Measurements from ENCODE around the gene IL18BP. TPM values are rescaled to one million over a fixed set of nuclear protein-coding genes. Genes with fewer than 3 reads are reported as not detected.

Gene IL18BP
- total RNA-seq, 1 donor from 2014 or later: 4.6 TPM

DNA sequence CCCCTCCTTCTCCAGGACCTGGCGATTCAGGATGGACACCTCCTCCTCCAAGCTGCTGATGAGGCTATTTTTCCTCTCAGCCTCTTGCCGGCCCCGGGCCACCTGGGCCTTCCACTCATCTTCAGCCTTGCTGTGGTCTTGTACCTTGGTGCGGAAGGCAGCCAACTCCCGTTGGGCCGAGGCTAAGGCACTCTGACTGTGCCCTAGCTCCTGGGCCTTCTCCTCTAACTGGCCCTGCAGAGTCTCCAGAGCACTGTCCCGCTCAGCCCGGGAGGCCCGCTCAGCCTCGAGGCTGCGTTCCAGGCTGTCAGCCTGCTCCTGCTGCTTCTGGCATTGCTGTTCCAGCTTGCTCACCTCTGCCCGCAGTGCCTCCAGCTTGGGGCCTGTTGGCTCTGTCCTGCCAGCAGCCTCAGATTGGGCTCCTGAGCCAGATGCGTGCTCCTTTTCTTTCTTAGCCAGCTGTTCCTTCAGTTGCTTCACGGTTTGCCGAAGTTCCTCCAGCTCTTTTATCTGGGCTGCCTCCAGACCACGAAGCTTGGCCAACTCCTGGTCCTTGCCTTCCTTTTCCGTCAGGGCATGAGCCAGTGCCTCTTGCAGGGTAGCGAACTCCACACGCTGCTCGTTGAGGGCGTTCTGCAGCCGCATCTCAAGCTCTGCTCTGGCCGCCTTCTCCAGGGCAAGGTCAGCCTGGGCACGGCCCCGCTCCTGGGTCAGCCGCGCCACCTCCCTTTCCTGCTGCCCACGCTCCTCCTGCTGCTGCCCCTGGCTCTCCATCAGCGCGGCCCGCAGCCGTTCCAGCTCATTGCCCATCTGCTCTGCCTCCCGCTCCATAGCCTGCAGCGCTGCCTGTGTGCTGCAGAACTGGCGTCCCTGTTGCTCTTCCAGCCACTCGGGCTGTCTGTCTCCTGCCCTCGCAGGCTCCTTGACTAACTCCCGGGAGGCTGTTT lies 15.3 kb downstream of the IL18BP start:
- no peak for DNase-seq

DNA sequence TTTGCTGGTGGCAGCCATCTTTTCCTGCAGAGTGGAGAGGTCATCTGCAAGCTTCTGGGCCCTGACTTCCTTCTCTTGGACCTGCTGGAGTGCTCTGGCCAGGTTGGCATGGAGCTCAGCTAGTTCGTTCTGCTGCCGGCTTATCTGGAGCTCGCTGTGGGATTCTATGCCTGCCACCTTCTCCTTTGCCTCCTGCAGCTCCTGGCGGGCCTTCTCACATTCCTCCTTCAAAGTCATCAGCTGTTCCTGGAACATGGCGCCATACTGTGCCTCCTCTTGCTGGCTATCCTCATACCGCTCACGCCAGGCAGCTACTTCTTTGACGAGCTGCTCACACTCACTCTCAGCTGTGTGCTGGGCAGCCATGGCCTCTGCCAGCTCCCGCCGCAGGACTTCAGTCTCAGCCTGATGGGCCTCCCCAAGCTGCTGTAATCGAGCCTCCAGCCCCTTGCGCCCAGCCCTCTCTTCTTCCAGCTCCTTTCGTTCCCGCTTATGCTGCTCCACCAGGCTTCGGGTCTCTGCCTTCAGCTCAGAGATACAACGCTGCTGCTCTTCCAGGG lies 16.1 kb downstream of the IL18BP start:
- DNase-seq: no peak

DNA sequence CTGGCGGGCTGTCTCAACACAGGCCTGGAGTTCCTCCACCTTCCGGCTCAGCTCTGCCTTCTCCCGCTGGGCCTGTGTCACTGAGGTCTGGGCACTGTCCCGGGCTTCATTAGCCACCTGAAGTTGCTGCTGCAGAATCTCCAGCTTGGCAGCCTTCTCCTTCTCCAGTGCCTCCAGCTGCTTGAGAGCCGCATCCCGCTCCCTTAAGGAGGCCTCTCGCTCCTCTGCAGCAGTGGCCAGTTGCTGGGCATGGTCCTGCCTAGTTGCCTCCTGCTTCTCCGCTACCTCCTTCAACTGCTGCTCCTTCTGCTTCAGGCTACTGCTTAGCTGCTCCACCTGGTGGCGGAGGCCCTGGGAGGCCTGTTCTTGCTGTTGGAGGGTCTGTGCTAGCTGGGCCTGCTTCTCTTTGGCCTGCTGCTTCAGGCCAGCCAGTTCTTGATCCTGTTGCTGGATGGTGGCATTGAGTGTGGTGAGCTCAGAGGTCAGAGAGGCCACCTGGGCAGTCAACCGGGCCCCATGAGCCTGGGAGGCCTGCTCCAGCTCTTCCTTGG lies 16.9 kb downstream of the IL18BP start:
- peak; percentile 44 for DNase-seq

DNA sequence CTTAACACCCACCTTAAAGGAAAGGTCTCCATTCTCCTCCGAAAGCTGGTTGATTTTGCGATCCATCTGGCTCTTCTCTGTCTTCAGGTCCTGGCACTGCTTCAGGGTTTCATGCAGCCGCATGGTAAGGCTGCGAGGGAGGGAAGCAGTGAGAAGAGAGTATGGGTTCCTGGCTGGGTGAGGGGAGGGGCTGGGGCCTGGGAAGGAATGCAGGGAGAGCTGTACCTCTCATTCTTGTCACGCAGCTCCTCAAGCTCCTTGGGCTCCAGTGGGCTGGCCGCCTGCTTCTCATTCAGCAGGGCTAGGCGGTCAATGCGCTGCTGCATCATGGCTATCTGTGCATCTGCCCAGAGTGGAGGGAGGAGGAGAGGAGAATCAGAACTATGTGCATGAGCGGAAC lies 19.5 kb downstream of the IL18BP start:
- no peak for DNase-seq

DNA sequence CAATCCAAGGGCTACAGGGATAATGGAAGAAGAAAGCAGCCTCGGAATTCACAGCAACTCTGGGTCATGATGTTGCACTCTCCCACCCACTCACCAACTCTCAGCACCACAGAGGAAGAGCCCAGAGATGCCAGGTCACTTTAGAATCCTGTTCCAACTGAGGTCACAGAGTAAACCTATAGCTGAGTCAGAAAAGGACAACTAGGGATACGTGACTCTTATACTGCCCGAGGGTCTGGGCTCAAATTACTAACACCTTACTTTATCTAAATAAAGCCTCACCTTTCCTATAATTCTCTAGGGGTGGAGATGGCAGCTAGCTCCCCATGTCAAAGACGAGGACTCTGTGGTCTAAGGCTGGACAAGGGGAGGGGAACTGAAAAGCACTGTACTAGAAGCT lies 24.6 kb downstream of the IL18BP start:
- no peak for DNase-seq

DNA sequence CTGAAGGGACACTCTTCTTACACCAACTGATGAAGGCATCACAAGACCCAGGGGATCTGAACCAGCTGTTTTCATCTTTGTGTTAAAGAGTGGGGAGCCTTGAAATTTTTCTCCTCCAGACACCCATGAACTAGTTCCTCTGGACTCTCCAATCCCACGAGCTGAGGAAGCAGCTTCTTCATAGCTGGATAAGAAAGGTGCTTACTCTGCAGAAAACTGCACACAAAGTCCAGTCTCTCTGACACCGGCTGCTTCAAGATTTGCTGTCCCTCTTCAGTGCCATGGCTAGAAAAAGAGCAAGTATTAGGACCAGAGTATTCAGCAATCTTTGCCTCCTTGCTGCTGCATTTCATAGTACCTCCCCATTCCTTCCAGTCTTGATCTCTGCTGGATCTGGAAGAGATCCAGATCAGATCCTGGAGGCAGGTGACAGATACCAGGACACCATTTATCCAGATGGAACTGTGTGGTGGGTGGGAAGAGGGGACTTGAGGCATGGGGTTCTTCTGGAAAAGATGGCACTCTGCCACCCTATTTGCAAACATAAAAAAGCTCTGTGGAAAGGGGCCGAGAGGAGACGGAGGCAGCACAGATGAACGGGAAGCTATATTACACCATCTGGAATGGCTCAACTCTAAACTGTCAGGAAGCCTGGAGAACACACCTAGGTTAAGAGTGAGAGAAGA lies 25.5 kb downstream of the IL18BP start:
- no peak for DNase-seq

DNA sequence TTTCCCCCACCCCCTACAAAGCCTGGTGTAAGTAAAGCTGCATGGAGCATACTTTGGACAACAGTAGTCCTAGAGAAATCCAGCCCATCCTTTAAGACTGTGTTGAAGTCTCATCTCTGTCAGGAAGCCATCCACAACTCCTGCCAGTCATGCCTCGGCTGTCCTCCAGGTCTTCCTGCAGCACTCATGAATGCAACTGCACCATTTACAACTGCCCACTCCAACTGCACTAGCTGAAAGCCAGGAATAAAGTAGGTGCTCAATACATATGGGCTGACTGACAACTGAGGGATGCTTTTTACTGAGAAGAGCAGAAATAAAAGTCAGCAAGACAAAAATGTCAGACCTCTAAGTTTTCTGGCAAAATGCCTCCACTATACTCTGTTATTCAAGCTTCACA lies 27.4 kb downstream of the IL18BP start:
- no peak for DNase-seq

DNA sequence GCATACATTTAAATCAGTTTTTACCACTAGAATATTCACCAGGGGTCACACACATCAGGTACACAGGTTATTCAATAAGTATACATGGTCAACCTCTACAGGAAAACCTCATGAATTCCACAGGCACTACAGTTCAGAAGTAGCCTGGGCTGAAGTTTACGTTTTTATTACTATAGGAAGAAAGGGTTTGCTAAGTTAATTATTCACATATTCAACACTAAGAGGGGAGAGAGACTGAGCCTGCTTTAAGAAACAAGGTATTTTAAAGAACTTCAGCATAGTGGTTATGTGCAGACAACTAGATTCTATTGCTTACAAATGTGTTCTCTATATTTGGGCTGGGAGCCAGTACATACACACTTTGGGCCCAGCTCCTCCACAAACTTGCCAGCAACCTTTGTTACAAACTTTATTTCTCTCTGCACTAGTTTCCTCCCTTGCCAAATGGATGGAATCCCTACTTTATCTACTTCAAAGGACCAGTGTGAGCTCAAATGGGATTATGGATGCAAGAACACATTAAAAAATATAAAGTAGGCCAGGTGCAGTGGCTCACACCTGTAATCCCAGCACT lies 31.9 kb downstream of the IL18BP start:
- no peak for DNase-seq

DNA sequence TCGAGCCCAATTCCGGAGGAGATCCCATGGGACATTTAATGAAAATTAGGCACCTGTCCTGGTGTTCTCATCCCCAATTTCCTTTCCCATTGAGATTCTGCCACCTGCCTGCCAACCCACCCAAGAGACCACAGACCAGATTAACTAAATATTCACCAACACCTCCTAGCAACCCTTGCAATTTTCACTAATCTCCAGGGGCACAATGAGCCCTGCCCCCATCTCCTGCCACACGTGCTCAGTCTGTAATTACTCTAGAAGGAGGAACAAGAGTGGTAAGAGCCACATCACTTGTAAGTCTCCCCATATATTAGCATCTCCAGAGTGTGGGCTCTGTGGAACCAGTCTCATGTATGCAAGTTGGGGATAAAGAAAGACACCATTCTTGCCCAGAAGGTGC lies 38.0 kb downstream of the IL18BP start:
- no peak for DNase-seq

DNA sequence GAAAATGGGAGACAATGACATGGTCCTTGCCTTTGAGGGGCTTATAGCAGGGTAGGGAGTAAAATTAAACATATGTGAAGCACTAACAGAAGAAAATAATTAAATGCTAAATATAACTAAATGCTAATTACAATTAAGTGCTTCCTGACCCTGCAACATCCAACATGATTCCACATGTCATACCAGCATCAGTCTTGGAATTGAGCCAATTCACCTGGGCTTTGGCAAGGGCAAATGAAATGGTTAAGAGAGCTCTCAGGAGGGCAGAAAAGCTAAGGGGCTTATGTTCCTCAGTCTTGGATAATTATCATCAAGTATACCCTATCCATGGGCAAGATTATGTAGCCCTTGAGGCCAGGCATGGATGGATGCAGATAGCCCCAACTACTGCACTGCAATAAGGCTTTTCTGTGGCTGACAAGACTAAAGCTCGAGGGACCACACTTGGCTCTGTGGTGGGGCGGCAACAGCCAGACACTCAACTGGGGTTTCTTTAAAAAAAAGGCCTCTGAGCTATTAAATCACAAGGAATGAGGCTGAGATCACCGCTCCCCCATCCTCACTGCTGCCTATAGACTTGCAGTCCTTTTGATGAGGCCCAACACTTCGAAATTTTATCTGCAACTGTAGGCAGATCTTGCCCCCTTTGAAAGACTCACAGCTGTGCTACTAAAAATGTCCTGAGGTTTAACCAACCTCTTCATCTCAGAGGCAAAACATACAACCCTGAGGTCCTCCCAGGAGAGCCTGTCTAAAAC lies 39.0 kb downstream of the IL18BP start:
- no peak for DNase-seq

DNA sequence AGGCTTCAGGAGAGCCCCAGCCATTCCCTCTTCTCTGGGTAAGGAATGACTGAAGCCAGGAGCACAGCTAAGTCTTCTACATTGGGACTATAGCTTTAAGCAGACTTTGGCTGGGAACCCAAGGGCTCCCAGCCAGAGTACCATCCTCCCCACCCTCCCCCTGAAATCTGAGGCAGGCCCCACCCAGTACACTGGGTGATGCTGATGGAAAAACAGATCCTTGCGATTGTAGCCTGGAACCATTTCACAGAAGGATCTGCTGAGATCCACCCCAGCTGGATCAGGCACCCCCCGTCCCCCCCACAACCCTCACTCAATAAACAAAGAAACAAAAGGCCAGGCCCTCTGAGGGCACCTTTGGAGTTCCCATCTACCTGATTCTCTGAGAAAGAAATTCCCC lies 39.8 kb downstream of the IL18BP start:
- DNase-seq: no peak

DNA sequence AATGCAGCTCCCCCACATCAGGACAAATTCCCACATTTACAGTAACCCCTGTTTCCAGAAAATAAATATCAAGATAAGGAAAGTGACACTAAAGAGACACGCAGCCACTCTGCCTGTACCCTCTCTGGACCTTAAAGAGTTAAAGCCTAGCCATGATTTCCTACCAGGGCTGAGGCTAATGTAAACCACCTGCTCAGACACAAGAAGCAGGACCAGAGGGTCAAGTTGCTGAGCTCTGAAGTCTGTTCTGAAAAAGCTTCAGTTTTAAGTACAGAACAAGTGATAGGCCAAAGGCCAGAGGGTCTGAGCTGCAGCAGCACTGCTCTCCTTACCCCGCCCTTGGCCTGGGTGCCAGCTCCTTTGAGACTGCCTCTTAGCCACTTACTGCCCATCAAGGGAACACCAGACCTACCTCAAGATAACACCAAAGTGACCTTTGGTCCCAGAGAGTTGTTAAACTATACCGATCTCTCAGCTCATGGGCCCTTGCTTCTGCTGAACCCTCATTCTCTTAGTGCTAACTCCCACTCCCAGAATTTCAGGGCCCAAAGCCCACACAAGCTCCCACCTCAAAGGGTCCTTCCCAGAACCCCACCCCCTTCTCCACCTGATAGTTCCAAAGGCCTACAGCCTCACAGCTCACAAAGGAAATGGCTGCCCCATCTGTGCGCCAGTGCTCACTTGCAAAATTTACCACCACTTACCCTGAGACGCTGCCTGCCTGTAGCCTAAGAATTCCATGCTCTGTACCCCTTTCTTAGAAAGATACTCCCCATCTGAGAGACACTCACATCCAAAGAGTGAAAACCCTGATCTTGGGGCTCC lies 40.5 kb downstream of the IL18BP start:
- DNase-seq: peak; percentile 20

DNA sequence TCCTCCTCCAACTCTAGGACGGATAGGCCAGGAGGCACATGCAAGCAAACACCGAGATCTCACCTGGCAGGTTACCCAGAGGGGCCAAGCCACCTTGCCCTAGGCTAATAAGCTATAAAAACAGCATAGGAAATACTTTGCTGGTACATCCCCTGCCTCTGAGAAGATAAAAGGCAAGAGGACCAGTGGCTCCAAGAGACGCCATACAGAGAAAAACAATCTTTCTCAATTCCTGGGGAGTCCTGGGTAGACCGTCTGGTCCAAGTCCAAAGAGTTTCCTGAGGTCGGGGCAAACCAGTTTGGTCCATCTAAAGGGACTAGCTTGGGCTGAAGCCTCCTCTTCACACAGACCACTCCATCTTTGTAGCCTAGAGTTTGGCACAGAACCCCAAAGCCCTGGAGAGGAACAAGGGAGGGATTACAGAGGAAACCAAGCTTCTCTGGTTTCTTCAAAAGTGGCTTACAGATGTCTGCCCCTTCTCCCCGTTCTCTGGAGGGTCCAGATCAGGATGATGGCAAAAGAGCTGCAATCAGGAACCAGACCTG lies 41.2 kb downstream of the IL18BP start:
- DNase-seq: no peak

DNA sequence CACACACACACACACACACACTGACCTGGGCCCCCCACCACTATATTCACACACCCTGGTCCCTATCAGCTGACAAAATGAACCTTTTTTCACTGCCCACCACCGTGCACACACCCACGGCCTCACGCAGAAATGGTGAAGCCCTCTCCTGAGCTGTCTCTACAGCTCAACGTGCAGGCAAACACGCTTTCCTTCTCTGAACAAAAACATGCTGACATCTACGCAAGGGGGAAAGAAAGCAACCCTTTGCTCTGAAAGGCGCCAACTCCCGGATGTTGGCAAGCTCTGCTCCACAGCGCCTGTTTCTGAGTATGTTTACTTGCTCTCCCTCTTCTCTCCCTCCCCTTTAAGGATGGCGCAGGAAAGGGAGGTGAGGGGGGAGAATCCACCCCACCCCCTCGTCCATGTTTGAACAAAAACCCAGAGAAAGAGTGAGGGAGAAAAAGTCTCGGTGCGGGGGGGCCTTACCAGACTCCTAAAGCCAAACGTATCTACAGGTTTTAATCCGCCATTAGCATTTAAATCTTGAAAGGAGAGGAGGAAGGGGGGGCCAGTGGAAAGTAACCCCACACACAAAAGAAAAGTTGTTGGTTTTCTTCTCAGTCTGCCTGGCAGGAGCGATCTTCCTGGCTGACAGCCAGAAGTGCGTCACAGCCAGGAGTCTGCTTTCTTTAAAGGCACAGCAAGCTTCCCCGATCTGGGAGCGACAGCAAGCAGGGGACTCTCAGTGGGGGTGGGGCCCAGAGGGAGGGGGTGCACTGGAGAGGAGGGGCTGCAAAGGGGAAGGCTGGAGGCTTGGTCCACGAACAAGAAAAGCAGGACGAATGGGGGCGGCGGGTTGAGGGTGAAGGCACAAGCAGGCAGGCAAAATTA lies 42.0 kb downstream of the IL18BP start:
- peak; percentile 96 for DNase-seq

DNA sequence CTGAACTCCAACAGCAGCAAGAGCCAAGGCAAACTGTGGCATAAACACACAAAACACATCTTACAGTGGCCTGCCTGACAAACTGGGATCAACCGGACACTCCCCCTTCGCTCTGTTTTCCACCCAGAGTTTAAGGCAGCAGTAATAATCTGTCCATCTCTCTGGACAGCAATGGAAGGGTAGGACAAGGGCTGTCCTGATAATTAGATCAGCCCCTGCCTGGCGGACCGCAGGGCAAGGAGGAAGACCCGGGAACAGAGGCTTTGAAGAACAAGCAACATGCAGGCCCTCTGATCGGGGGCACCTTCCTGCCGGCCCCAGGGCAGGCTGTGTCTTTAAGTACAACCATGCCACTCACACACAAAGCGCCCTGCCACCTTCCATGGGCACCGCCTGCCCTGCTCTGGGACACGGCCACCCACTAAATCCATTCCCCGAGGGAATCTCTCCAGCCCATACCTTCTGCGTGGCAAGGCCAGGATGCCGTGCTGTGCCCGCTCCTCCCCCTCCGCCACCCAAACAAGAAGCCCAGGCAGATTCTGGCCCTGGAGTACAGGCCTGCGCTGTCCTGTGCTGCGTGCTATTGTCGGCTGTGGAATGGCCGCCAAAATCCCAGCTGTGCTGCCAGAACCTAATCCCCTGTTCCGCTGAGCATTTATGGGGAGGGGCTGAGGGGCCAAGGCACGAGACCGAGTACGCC lies 42.8 kb downstream of the IL18BP start:
- DNase-seq: peak; percentile 75

DNA sequence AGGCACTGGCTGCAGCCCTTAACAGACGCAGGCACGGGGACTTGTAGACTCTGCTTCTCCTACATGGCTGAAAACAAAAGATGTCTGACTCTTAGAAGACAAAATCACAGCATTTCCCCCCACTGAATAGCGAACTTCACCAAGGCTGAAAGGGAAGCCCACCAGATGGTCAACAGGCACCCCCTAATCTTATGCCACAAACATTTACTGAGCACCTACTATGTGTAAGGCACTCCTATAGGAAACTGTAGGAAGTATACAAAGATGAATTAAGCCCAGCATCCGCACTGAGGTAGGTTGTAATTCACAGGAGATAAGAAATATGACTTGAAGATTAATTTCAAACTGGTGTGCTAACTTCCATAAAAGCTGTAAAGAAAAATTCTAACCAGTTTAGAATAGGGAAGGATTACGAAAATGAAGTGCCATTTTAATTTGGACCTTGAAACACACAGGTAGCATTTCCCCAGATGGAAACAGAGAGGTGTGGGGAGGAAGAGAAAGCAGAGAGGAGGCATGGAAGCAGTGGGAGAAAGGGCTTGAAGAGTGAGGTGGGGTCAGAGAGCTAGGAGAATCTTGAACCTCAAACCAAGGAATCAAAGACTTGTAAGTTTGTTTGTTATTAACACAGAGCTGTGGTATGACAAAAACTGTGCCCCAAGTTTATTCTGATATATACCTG lies 43.5 kb downstream of the IL18BP start:
- DNase-seq: no peak

DNA sequence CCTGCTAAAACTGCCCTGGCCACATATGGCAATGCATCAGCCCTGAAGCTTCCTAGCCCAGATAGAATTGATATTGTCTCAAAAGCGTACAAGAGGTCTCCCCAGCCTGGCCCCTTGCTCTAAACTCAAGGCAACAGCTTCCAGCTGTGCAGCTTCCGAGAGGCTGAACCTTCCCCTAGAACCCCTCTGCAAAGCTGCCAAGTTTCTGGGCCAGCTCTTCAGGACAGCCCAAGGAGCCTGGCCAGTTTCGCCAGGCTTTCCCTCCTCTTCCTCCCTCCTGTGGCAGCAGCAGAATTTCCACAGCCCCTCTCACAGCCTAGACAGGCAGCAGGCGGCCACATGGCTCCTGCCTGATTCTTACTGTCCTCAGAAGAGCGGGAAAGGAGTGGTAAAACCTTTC lies 47.1 kb downstream of the IL18BP start:
- no peak for DNase-seq

DNA sequence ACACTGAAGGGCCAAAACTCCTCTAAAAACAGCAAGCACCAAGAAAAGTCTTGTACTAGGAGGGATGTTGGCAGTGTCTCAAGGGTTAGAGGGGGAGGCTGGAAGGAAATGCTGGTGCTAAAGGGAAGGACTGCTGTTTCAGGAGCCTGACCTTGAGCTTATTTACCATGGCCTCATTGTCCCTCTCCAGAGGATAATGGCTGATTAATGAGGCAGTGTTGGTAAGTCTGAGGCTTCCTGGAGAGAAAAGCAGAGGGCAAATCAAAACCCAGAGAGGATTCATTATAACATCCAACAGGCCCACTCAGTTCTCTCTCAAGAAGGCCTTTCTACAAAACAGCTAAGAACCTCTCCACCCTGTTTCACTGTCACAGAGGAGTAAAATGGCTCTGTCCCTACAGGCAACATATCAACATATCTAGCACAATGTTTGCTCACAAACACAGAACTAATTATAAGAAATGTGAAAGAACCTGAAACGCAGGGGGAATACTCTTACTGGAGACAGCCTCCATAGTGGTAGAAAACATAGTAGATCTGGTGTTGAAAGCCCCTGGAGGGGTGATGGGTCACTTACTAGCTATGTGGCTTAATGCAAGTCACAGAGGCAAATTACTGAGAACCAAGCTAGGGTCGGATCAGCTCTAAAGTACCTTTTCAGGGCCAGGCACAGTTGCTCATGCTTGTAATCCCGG lies 50.2 kb downstream of the IL18BP start:
- DNase-seq: peak; percentile 89
